ENCODE results near the gene ACOXL.
"Not testable (repeated sequence)": the region's sequence is repeated elsewhere in the genome, so short reads cannot be mapped to it uniquely, and the experiment has no call there.

ACOXL gene

DNA sequence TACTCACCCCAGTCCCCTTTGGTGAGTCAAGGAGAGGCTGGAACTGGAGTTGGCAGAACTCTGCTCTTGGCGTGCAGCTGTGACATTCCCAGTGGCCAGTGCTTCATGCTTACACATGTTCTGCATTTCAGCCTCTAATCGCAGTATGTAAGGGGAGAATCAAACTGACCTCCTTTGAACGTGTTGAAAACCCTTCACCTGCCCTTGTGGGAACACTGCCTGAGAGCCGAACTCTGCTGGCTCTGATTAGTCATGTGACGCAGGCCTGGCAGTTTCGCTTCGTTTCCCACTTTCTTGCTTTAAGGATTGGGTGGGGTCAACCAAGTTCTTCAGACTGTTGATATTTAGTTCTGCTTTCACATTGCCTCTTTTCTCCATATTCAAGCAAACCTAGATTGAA, 214.5 kb downstream of the ACOXL start:
- DNase-seq: no peak

DNA sequence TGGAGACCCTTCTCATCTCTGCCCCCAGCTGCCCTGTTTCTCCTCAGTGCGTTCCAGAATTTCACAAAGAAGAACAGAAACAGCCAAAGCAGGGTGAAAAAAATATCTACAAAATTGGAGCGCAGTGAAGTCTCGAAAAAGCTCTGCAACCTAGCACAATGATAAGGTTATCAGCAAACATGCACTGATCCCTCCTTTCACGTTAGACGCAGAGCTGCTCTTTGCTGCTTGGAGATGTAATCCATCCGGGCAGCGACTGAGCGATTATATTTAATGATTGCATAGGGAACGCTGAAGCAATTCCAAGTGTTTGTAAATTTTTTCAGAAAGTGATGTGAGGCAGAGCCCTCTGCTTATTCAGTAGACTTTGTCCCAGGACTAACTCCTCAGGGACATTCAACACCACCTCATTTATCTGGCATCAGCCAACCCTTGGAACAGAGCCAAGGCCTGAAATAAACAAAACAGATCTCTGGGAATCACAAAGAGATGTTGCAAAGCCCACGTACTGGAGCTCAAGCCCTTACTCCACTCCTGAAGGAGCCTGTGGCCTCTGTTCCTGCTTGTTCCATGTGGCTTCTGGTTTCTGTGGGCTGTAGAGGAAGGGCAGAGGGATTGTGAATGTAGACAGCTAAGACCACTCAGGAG, 215.8 kb downstream of the ACOXL start:
- no peak for DNase-seq

GRCh38 chr2:110950281-110950680, 217.9 kb downstream of the ACOXL start:
- no peak for DNase-seq

DNA sequence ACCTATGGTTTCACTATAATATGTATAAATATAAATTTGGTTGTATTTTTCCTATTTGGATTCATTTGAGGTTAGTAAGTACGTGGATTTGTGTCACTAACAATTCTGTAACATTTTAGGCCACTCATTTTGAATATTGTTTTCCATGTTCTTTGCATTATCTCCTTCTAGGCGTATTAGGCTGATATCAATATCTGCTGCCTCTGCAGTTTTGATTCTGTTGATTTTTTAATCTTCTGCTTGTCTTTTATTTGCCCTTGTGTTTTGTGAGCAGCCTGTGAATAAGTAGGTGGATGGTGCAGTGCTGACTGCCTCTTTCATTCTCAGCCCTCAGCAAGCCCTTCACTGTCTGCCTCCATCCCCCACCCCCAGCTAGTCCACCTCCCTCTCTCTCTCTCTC, 222.7 kb downstream of the ACOXL start:
- no peak for DNase-seq

DNA sequence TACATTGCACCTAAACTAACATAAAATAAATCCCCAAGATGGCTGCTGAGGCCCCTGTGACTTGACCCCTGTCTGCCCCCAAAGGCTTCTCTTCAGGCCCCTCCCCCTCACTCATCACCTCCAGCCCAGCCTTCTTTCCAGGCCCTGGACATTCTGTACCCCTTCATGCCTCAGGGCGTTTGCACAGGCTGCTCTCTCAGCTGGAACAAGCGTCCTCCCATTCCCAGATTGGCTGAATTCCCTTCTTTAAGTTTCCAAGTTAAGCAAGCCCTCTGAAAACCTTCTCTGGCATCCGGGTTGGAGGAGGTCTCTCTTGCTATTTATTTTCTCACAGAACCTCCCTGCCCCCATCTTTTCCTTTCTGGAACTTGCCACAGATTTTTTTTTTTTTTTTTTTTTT, 223.2 kb downstream of the ACOXL start:
- DNase-seq: no peak

DNA sequence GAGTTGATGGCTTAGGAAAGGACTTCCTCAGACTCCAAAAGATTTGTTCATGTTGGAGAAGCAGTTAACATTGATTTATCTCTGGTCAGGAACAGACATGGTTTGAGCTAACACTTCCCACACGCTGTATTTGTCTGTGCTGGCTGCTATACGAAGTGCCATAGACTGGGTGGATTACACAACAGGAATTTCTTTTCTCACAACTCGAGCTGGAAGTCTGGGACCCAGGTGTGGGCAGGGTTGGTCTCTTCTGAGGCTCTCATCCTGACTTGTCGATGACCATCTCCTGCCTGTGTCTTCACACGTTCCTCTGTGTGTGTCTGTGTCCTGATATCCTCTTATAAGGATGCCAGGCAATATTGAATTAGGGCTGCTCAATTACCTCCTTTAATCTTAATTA, 224.9 kb downstream of the ACOXL start:
- DNase-seq: no peak

DNA sequence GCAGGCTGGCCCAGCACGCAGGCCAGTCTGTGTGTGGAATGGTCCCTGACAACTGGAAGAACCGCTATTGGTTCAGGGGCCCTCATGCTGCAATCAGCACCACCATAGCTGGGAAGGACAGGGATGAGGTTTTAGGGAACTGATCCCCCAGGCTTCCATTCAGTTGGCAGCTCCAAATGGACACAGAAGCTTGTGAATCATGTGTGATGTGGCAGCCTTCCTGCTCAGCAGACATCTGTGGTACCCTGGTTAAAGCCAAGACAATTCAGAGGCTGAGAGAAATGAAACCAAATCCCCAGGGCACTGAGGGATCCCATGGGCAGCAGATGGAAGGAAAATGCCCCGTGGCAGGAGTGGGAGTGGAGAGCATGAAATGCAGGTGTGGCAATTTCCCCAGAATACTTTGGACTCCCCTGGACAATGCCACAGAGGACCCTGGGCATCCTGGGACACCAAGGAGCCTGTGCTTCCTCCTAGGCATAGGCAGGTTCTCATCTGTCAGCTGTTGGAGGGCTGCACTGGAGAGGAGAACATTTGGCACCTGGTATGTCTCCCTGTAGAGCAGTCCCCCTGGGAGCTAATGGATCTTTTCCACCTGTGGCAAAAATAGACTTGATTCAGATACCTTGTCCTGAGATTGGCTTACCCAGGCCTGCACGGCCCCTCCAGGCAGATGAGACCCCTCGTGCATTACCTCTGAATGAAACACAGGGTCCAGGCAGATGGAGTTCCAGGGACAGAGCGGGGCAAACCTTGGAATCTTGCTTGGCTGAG, 226.2 kb downstream of the ACOXL start:
- no peak for DNase-seq

- no peak for DNase-seq
Observed at GRCh38 chr2:110959198-110959597, 226.8 kb downstream of the ACOXL start.

DNA sequence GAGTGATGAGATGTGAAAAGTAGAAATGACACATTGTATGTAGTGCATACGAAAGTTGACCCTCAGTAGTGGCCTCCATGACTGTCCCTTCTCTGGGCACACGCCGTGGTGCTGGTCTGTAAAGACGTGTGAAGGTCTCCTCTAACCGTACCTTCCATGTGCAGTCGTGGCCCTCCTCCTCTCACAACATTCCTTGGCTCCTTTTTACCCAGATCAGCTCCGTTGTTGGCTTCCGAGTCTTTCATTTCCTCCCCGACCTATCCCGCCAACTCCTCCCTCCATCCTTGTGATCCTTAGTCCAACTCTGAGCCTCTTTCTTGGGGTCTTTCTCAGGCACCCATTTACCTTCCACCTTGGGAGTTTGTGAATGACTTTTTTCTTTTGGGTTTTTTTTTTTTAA, 227.9 kb downstream of the ACOXL start:
- DNase-seq: no peak

- DNase-seq: no peak
Observed at GRCh38 chr2:110960954-110961353, 228.6 kb downstream of the ACOXL start.

DNA sequence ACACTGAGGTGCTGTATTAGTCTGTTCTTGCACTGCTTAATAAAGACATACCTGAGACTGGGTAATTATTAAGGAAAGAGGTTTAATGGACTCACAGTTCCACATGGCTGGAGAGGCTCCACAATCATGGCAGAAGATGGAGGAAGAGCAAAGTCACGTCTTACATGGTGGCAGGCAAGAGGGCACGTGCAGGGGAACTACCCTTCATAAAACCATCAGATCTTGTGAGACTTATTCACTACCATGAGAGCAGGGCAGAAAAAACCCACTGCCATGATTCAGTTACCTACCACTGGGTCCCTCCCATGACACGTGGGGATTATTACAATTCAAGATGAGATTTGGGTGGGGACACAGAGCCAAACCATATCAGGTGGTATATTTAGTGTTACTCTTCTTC, 229.3 kb downstream of the ACOXL start:
- not testable (repeated sequence) for DNase-seq

GRCh38 chr2:110969696-110970095, 237.3 kb downstream of the ACOXL start:
- no peak for DNase-seq

DNA sequence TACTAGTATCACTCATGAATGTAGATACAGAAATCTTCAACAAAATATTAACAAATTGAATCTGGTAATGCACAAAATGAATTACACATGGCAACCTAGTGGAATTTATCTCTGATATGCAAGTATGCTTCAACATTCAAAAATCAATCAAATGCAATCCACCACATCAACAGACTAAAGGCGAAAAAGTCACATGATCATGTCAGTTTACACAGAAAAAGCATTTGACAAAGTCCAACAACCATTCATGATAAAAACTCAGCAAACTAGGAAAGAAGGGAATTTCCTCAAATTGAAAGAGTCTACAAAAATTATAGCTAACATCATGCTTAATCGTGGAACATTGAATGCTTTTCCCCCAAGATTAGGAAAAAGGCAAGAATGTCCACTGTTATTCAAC, 237.8 kb downstream of the ACOXL start:
- no peak for DNase-seq

- DNase-seq: no peak
Observed at GRCh38 chr2:110971811-110972210, 239.4 kb downstream of the ACOXL start.

DNA sequence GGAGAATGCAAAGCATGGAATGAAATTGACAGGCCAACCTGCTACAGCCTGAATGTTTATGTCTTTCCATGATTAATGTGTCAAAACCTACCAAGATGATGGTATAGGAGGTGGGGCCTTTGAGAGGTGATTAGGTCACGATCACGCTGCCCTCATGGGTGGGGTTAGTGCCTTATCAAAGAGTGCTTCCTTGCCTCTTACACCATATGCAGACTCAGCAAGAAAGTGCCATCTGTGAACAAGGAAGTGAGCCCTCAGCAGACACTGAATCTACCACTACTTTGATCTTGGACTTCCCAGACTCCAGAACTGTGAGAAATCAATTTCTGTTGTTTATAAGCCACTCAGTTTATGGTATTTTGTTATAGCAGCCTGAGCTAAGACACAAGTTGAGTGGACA, 240.9 kb downstream of the ACOXL start:
- no peak for DNase-seq

- DNase-seq: no peak
Observed at GRCh38 chr2:110977403-110977802, 245.0 kb downstream of the ACOXL start.

GRCh38 chr2:110978148-110978547, 245.8 kb downstream of the ACOXL start:
- no peak for DNase-seq

DNA sequence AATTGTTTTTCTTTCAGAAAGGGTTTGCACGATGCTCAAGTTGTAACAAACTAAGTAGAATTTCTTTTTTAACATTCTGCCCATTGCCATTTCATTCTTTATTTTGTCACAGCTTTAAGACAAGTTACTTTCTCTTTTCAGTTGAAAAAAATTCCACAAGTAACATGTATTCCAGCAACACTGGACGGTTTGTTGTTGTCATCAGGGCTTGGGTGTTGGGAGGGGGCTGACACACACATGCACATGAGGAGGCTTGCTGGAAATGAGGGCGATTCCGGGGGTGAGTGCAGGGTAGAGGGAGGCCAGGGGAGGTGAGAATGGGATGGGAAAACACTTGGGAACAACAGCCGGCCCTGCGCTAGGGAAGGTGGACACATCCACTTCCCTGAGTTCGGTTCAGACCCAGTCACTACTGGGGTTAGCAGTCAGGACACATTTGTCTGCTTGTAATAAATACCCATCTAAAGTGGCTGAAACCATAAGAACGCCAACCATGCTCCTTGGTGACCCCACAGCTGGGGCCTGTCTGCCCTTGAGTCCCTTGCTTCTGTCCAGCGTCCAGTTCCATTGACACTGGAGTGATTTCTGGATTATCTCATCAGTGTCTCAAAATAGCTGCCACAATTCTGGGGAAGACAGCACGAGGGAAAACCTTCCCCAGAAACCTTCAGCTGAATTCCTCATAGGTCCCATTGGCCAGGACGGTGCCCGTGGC, 246.5 kb downstream of the ACOXL start:
- DNase-seq: no peak

DNA sequence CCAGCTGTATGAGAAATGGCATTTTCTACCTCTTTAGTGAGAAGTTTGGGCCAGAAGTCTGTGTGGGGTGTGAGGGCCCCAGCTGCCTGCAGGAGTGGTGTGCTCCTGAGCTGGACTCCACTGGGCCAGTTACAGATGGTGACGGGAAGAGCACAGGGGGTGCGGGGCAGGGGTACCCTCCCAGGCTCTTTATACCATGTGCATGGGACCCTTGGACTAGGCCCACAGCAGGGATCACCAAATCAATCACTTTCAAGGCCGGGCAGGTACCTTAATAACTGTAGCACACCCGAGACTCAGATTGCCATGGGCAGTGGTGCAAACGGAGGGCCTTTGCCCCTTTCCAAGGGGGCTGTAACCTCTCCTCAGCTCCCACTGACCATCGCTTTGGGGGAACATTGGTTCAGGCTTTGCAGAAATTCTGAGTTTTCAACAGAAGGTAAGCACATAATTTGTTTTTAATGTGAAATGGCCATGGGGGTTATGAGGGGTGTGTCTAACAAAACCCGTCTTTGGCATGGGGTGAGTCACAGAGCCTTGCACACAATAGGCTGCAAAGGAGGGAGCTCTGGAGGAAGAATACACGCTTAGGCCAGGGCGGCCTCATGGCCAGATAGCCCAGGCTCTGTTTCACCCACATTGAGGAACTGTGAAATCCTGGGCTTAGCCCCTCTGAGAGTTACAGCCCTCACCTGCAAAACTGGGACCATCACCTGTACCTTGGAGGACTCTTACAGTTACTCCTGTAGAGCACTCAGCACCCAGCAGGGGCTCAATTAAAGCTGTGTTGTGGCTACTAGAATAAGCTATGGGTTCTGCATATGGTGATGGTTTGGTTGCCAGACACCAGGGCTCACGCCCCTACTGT, 247.3 kb downstream of the ACOXL start:
- DNase-seq: no peak

DNA sequence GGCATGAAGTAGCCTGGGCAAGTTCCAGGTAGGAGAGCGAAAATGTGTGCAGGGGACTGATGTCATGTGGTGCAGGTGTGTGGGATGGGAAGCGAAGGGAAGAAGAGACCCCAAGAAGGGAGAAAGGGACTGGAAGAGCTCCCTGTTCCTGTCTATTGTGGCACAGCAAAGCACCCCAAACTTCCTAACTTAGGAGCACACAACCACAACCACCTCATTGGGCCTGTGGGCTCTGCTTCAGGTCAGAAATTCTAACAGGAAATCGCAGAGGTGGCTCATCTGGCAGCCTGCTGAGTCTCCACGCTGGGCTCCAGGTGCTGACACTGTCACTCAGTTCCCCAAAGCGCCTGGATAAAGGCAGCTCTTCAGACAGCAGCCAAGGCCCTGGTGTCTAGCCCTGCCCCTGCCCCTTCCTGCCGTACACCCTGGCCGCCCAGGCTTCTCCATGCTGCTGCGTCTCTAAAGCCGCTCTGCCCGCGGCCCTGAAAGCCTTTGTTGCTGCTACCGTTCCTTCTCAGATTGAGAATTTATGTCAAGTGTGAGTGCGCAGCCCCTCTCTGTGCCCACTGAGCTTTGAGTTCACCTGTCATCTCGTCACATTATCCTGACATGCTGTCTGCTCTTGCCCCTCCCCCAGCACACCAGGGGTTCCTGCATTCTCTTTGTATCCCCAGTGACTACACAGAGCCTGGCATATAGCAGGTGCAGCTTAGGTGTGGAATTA, 248.1 kb downstream of the ACOXL start:
- no peak for DNase-seq

DNA sequence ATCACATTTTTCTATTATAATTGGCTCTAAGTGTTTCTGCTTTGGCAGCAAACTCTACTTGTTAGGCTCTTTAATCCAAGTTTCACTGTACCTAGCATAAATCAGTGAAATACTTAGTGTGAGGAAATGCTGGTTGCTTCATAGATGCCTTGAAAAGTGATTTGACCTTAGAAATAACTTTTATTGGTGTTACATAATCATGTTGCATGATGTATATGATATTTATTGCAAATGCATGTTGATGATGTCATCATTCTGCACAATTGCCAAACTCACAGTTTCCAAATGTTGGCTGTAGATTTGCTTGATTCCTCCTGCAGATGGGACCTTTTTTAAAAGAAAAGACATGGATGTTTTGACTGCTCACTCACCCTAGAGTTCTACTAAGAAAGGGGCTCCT, 250.8 kb downstream of the ACOXL start:
- DNase-seq: no peak

DNA sequence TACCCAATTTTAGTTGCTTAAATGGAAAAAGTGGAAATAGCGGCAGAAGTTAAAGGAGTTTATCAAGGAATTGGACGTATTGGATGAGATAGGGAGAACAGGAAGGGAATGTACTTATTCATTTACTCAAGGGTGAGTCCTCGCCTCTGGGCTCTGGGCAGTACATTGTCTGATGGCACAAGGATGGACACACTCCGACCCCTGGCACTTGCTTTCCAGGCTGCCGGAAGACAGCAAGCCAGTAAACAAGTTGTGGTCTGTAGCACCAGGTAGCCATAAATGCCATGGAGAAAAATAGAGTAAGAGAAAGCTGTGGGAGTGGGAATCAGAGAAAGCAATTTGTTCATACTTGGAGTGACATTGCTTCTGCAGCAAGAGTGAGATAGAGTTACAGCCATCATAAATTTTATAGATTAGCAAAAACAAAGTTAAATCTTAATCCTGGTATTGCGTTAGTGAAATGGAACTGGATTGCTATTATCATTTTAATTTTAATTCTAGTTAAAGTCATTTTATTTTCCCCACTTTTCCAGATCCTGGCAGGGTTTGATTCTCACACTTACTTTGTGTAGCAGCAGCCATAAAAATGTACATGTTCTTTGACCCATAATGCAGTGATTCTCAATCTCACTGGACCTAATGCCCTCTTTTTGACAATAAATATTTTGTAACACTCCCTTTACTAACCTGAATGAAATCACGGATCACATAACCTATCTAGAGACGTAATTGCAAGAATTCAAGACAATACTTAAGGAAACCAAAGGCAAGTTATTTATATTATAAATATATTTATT, 252.5 kb downstream of the ACOXL start:
- no peak for DNase-seq

Measured in activated CD4-positive, CD25-positive, alpha-beta regulatory T cell (primary cell).